OCI-LY1 (cell line): Measurements from ENCODE around the gene SLC2A3.

ENCODE experiments used
- CTCF ChIP-seq: fragments of 200-600 bp; sonication (generic), shearing (Covaris generic); IDR thresholded peaks from 2 replicates; pipeline ENCODE4 v1.5.1; 2017; ENCODE audit warnings: mild to moderate bottlenecking, antibody characterized with exemption, low read length, moderate library complexity, mixed read lengths
- EZH2 ChIP-seq: fragments of 200-600 bp; sonication (generic), shearing (Covaris generic); IDR thresholded peaks from 2 replicates; pipeline ENCODE4 v1.8.0; 2017; ENCODE audit warnings: borderline replicate concordance, mixed run types, mild to moderate bottlenecking, antibody characterized with exemption, low read length, moderate library complexity, mixed read lengths

DNA sequence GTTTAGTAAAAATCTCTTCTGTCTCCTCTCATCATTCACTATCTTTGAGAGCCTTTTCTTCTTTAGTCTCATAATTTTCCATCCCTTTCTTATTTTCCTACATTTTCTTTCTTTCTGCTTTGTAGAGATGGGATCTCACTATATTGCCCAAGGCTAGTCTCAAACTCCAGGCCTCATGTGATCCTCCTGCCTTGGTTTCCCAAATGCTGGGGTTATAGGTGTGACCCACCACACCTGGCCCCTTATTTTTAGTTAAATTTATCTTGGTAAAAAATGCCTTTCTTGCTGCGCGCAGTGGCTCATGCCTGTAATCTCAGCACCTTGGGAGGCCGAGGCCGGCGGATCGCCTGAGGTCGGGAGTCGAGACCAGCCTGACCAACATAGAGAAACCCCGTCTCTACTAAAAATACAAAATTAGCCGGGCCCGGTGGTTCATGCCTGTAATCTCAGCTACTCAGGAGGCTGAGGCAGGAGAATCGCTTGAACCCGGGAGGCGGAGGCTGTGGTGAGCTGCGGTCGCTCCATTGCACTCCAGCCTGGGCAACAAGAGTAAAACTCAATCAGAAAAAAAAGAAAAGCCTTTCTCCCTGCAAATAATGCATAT is 996 bp downstream of the SLC2A3 start:
- no peak for TF ChIP-seq CTCF
- no peak for TF ChIP-seq EZH2
